ENCODE measurements around the gene IGFL4.
"Not testable (repeated sequence)": the region's sequence is repeated elsewhere in the genome, so short reads cannot be mapped to it uniquely, and the experiment has no call there.

The IGFL4 gene
- total RNA-seq: 0 reads per million in 9 experiments

- H3K27ac Mint-ChIP-seq: no peak within 1 kb of the TSS
- ATAC-seq (replicated peaks) (no peak), DNase-seq (no peak)
- no peaks in the 10 kb centered on the region for H3K4me1 Mint-ChIP-seq (ENCODE audit: low read depth in 2 of 2)
- H3K36me3 Mint-ChIP-seq (ENCODE audit: insufficient read depth): no peaks in the 10 kb centered on the region
- H3K27me3 Mint-ChIP-seq: peaks cover 61 to 82% of the 10 kb centered on the region in 2 donors
- no peaks in the 10 kb centered on the region for H3K9me3 Mint-ChIP-seq
- no peak within 1 kb of the TSS for H3K4me3 Mint-ChIP-seq
Measured at GRCh38 chr19:46040952-46041500, at the start of gene IGFL4. IGFL4 (minus strand) TSS chr19:46041002; CDS start chr19:46040962, 40 bp downstream.

GRCh38 chr19:46090444-46090843 lies 49.6 kb upstream of the IGFL4 start:
- H3K27ac Mint-ChIP-seq: no peak overlapping the region
- H3K27me3 Mint-ChIP-seq: peaks cover 55 to 63% of the 10 kb centered on the region in 2 donors
- H3K4me1 Mint-ChIP-seq (ENCODE audit: low read depth in 2 of 2): no peaks in the 10 kb centered on the region
- H3K4me3 Mint-ChIP-seq: no peak overlapping the region
- H3K36me3 Mint-ChIP-seq (ENCODE audit: insufficient read depth): no peaks in the 10 kb centered on the region
- peaks cover 8 to 12% of the 10 kb centered on the region in 2 donors for H3K9me3 Mint-ChIP-seq
- ATAC-seq (replicated peaks): no peak
- DNase-seq: no peak

GRCh38 chr19:46089432-46089831 lies 48.6 kb upstream of the IGFL4 start:
- H3K27ac Mint-ChIP-seq: no peak overlapping the region
- H3K4me1 Mint-ChIP-seq (ENCODE audit: low read depth in 2 of 2): no peaks in the 10 kb centered on the region
- DNase-seq (no peak), ATAC-seq (replicated peaks) (no peak)
- no peaks in the 10 kb centered on the region for H3K36me3 Mint-ChIP-seq (ENCODE audit: insufficient read depth)
- H3K27me3 Mint-ChIP-seq: peaks cover 55 to 63% of the 10 kb centered on the region in 2 donors
- H3K4me3 Mint-ChIP-seq: no peak overlapping the region
- H3K9me3 Mint-ChIP-seq: peaks cover 10 to 12% of the 10 kb centered on the region in 2 donors

GRCh38 chr19:46088101-46088500 lies 47.3 kb upstream of the IGFL4 start:
- Mint-ChIP-seq H3K27me3 (peaks cover 57 to 60% of the 10 kb centered on the region in 2 donors), H3K9me3 (peaks cover 11 to 12% of the 10 kb centered on the region in 2 donors), H3K4me3 (no peak overlapping the region), H3K36me3 (ENCODE audit: insufficient read depth) (no peaks in the 10 kb centered on the region), H3K27ac (no peak overlapping the region), H3K4me1 (ENCODE audit: low read depth in 2 of 2) (no peaks in the 10 kb centered on the region)
- no peak for ATAC-seq (replicated peaks)
- DNase-seq: no peak

GRCh38 chr19:46085888-46086287 lies 45.1 kb upstream of the IGFL4 start:
- DNase-seq: no peak
- Mint-ChIP-seq H3K27me3 (peaks cover 75 to 76% of the 10 kb centered on the region in 2 donors), H3K27ac (no peak overlapping the region), H3K36me3 (ENCODE audit: insufficient read depth) (no peaks in the 10 kb centered on the region), H3K9me3 (peaks cover 11 to 12% of the 10 kb centered on the region in 2 donors), H3K4me1 (ENCODE audit: low read depth in 2 of 2) (no peaks in the 10 kb centered on the region), H3K4me3 (no peak overlapping the region)
- ATAC-seq (replicated peaks): no peak

GRCh38 chr19:46082728-46083050 lies 41.9 kb upstream of the IGFL4 start:
- Mint-ChIP-seq H3K4me3 (no peak overlapping the region), H3K27me3 (peaks cover 78 to 80% of the 10 kb centered on the region in 2 donors), H3K4me1 (ENCODE audit: low read depth in 2 of 2) (no peaks in the 10 kb centered on the region), H3K27ac (no peak overlapping the region), H3K36me3 (ENCODE audit: insufficient read depth) (no peaks in the 10 kb centered on the region), H3K9me3 (peaks cover 9 to 12% of the 10 kb centered on the region in 2 donors)
- DNase-seq (no peak), ATAC-seq (replicated peaks) (no peak)

GRCh38 chr19:46081928-46082727 lies 41.3 kb upstream of the IGFL4 start:
- peaks cover 0 to 2% of the 10 kb centered on the region in 2 donors for H3K4me1 Mint-ChIP-seq (ENCODE audit: low read depth in 2 of 2)
- no peaks in the 10 kb centered on the region for H3K36me3 Mint-ChIP-seq (ENCODE audit: insufficient read depth)
- DNase-seq: peak in 1 of 3 experiments; percentile 10
- H3K4me3 Mint-ChIP-seq: no peak overlapping the region
- peaks cover 80 to 83% of the 10 kb centered on the region in 2 donors for H3K27me3 Mint-ChIP-seq
- ATAC-seq (replicated peaks): no peak
- peaks cover 9 to 10% of the 10 kb centered on the region in 2 donors for H3K9me3 Mint-ChIP-seq
- H3K27ac Mint-ChIP-seq: no peak overlapping the region

- Mint-ChIP-seq H3K9me3 (peaks cover 0 to 3% of the 10 kb centered on the region in 2 donors), H3K36me3 (ENCODE audit: insufficient read depth) (no peaks in the 10 kb centered on the region), H3K4me3 (no peak overlapping the region), H3K27ac (no peak overlapping the region), H3K4me1 (ENCODE audit: low read depth in 2 of 2) (peaks cover 4 to 7% of the 10 kb centered on the region in 2 donors), H3K27me3 (peaks cover 86 to 88% of the 10 kb centered on the region in 2 donors)
- no peak for ATAC-seq (replicated peaks)
- no peak for DNase-seq
Measured at GRCh38 chr19:46080561-46080960, 39.8 kb upstream of the IGFL4 start.

- Mint-ChIP-seq H3K36me3 (ENCODE audit: insufficient read depth) (no peaks in the 10 kb centered on the region), H3K9me3 (peaks cover 0 to 1% of the 10 kb centered on the region in 2 donors), H3K4me1 (ENCODE audit: low read depth in 2 of 2) (peaks cover 4 to 7% of the 10 kb centered on the region in 2 donors), H3K27me3 (peaks cover 84 to 86% of the 10 kb centered on the region in 2 donors), H3K4me3 (no peak overlapping the region), H3K27ac (no peak overlapping the region)
- DNase-seq (no peak), ATAC-seq (replicated peaks) (no peak)
Measured at GRCh38 chr19:46079576-46079975, 38.8 kb upstream of the IGFL4 start.

GRCh38 chr19:46078573-46079332 lies 38.0 kb upstream of the IGFL4 start:
- DNase-seq; ATAC-seq (replicated peaks): not testable (repeated sequence)

GRCh38 chr19:46077815-46078167 lies 37.0 kb upstream of the IGFL4 start:
- peaks cover 79 to 94% of the 10 kb centered on the region in 2 donors for H3K27me3 Mint-ChIP-seq
- no peak overlapping the region for H3K4me3 Mint-ChIP-seq
- H3K27ac Mint-ChIP-seq: no peak overlapping the region
- no peak for DNase-seq
- H3K36me3 Mint-ChIP-seq (ENCODE audit: insufficient read depth): no peaks in the 10 kb centered on the region
- no peak for ATAC-seq (replicated peaks)
- no peaks in the 10 kb centered on the region for H3K9me3 Mint-ChIP-seq
- H3K4me1 Mint-ChIP-seq (ENCODE audit: low read depth in 2 of 2): peaks cover 4 to 7% of the 10 kb centered on the region in 2 donors

More at GRCh38 chr19:46078573-46079332, 38.0 kb upstream of the IGFL4 start:
- peaks cover 79 to 86% of the 10 kb centered on the region in 2 donors for H3K27me3 Mint-ChIP-seq
- H3K9me3 Mint-ChIP-seq; H3K4me1 Mint-ChIP-seq (ENCODE audit: low read depth in 2 of 2); H3K27ac Mint-ChIP-seq; H3K36me3 Mint-ChIP-seq (ENCODE audit: insufficient read depth); H3K4me3 Mint-ChIP-seq: not testable (repeated sequence)

- Mint-ChIP-seq H3K27ac (no peak overlapping the region), H3K4me1 (ENCODE audit: low read depth in 2 of 2) (peaks cover 4 to 7% of the 10 kb centered on the region in 2 donors), H3K9me3 (no peaks in the 10 kb centered on the region), H3K27me3 (peaks cover 79 to 94% of the 10 kb centered on the region in 2 donors), H3K36me3 (ENCODE audit: insufficient read depth) (no peaks in the 10 kb centered on the region), H3K4me3 (peak overlapping the region in 1 of 2 donors; percentile 31)
- DNase-seq (no peak), ATAC-seq (replicated peaks) (no peak)
Measured at GRCh38 chr19:46076951-46077814, 36.4 kb upstream of the IGFL4 start.
